ENCODE data around the gene PIK3AP1. TPM values are rescaled to one million over a fixed set of nuclear protein-coding genes. Genes with fewer than 3 reads are reported as not detected.
A peak's percentile ranks its signal among the peaks of the same experiment; 100 is the strongest.
"Not testable (repeated sequence)": the region's sequence is repeated elsewhere in the genome, so short reads cannot be mapped to it uniquely, and the experiment has no call there.

The PIK3AP1 gene
- total and polyA plus RNA-seq, 2 of the 4 experiments (the other 2 are of a cell fraction): under 0.01 to 0.14 TPM

GRCh38 chr10:96752375-96752774 is 32.1 kb upstream of the PIK3AP1 start:
- dilution Hi-C loops (cut with HindIII; ENCODE audit: low sequenced_read_pairs, unreplicated experiment): no loop called here
- H2AK5ac ChIP-seq (ENCODE audit: low read depth, low read length): no peak overlapping the region
- no peaks in the 10 kb centered on the region for H3K9me3 ChIP-seq (ENCODE audit: control insufficient read depth, insufficient read depth, low read length)
- no peak overlapping the region for H4K91ac ChIP-seq (ENCODE audit: insufficient read depth, low read depth, low read length)
- WGBS, 2 experiments (ENCODE audit: extremely low coverage in 2 of 2, insufficient read length in 1 of 2): no CpG with 5 or more reads among the region's 4 CpGs
- H2AK9ac ChIP-seq (replicated peaks; ENCODE audit: low read depth, low read length, poor library complexity): no peak overlapping the region
- in situ Hi-C loops (cut with MboI; ENCODE audit: low sequenced_read_pairs): no loop called here
- no peak overlapping the region for H3K27ac ChIP-seq (ENCODE audit: insufficient read depth, low read length)
- no peak overlapping the region for H4K8ac ChIP-seq (ENCODE audit: low read depth in 2 of 2, low read length in 2 of 2)
- H3K14ac ChIP-seq (replicated peaks; ENCODE audit: low read depth, low read length): no peak overlapping the region
- no peak overlapping the region for H3K23ac ChIP-seq (ENCODE audit: low read depth, low read length)
- H2BK120ac ChIP-seq (ENCODE audit: low read depth, low read length): no peak overlapping the region
- no peaks in the 10 kb centered on the region for H3K9me1 ChIP-seq (ENCODE audit: insufficient read depth, low read length)
- TF ChIP-seq NFE2L2 (IDR thresholded peaks at IDR 0.05; ENCODE audit: low read depth, low read length) (0 out of 2 replicates have a peak, but pooled peaks have one; percentile 29), USF2 (IDR thresholded peaks at IDR 0.05; ENCODE audit: low read depth, low read length) (no peak)
- CTCF ChIA-PET: interaction anchor here (1.0 kb wide), 1 partner anchor 112 kb away, joined by 3 read pairs; no protein-coding TSS in a partner anchor
- no peaks in the 10 kb centered on the region for H3K79me1 ChIP-seq (ENCODE audit: low read depth in 1 of 2, low read length in 2 of 2)
- no peaks in the 10 kb centered on the region for H4K20me1 ChIP-seq (ENCODE audit: insufficient read depth, low read length)
- no peak overlapping the region for H3K18ac ChIP-seq (ENCODE audit: low read depth, low read length)
- POLR2A ChIA-PET (ENCODE audit: unreplicated experiment): no interaction called here
- H2BK15ac ChIP-seq (ENCODE audit: low read depth, low read length): no peak overlapping the region
- H3K4me2 ChIP-seq (ENCODE audit: low read depth, low read length): no peak overlapping the region
- ATAC-seq (ENCODE audit: low read depth): no peak
- H2BK5ac ChIP-seq (ENCODE audit: low read depth, low read length, poor library complexity, severe bottlenecking): no peak overlapping the region
- H3K9ac ChIP-seq (ENCODE audit: low read depth, low read length): no peak overlapping the region
- no peak for DNase-seq
- no peak overlapping the region for H2AFZ ChIP-seq (replicated peaks; ENCODE audit: low read length, poor library complexity)
- BruUV-seq (replicated peaks): no TSS peak
- no peak overlapping the region for H3K56ac ChIP-seq (ENCODE audit: extremely low read depth, insufficient read depth, low read length)
- no peak overlapping the region for H3K4me3 ChIP-seq (ENCODE audit: insufficient read depth, low read depth, low read length)
- no peak overlapping the region for H2BK20ac ChIP-seq (ENCODE audit: low read depth, low read length)
- no peak overlapping the region for H3K4ac ChIP-seq (ENCODE audit: low read depth, low read length)
- H3K27me3 ChIP-seq (ENCODE audit: control insufficient read depth, insufficient read depth, low read length): peaks cover 13% of the 10 kb centered on the region
- intact Hi-C loops (cut with micrococcal nuclease): no loop called here
- no peak overlapping the region for H4K5ac ChIP-seq (ENCODE audit: low read depth, low read length)
- H3K36me3 ChIP-seq (ENCODE audit: control insufficient read depth, insufficient read depth, low read length): no peaks in the 10 kb centered on the region
- no peaks in the 10 kb centered on the region for H3K4me1 ChIP-seq (ENCODE audit: control insufficient read depth, insufficient read depth, low read length)

GRCh38 chr10:96750316-96750715 is 30.0 kb upstream of the PIK3AP1 start:
- ATAC-seq (ENCODE audit: low read depth); H2BK15ac ChIP-seq (ENCODE audit: low read depth, low read length); H3K79me1 ChIP-seq (ENCODE audit: low read depth in 1 of 2, low read length in 2 of 2); H3K23ac ChIP-seq (ENCODE audit: low read depth, low read length); H2AK9ac ChIP-seq (replicated peaks; ENCODE audit: low read depth, low read length, poor library complexity); intact Hi-C loops (cut with micrococcal nuclease); DNase-seq; H3K4me3 ChIP-seq (ENCODE audit: insufficient read depth, low read depth, low read length); H3K4ac ChIP-seq (ENCODE audit: low read depth, low read length); H3K4me2 ChIP-seq (ENCODE audit: low read depth, low read length); H3K4me1 ChIP-seq (ENCODE audit: control insufficient read depth, insufficient read depth, low read length); H3K27ac ChIP-seq (ENCODE audit: insufficient read depth, low read length); H3K27me3 ChIP-seq (ENCODE audit: control insufficient read depth, insufficient read depth, low read length); H2BK120ac ChIP-seq (ENCODE audit: low read depth, low read length); H2AK5ac ChIP-seq (ENCODE audit: low read depth, low read length); H4K91ac ChIP-seq (ENCODE audit: insufficient read depth, low read depth, low read length); H4K5ac ChIP-seq (ENCODE audit: low read depth, low read length); POLR2A ChIA-PET (ENCODE audit: unreplicated experiment); H3K9me3 ChIP-seq (ENCODE audit: control insufficient read depth, insufficient read depth, low read length); H3K9ac ChIP-seq (ENCODE audit: low read depth, low read length); H2BK20ac ChIP-seq (ENCODE audit: low read depth, low read length); H4K20me1 ChIP-seq (ENCODE audit: insufficient read depth, low read length); H3K56ac ChIP-seq (ENCODE audit: extremely low read depth, insufficient read depth, low read length); H2BK5ac ChIP-seq (ENCODE audit: low read depth, low read length, poor library complexity, severe bottlenecking); H3K18ac ChIP-seq (ENCODE audit: low read depth, low read length); in situ Hi-C loops (cut with MboI; ENCODE audit: low sequenced_read_pairs); H3K9me1 ChIP-seq (ENCODE audit: insufficient read depth, low read length); H2AFZ ChIP-seq (replicated peaks; ENCODE audit: low read length, poor library complexity); H3K36me3 ChIP-seq (ENCODE audit: control insufficient read depth, insufficient read depth, low read length); H3K14ac ChIP-seq (replicated peaks; ENCODE audit: low read depth, low read length); H4K8ac ChIP-seq (ENCODE audit: low read depth in 2 of 2, low read length in 2 of 2); dilution Hi-C loops (cut with HindIII; ENCODE audit: low sequenced_read_pairs, unreplicated experiment): not testable (repeated sequence)
- 100% methylated on average over 1 of the region's 24 CpGs; no CpG with 5 or more reads in 1 of the 2 experiments for WGBS, 2 experiments (ENCODE audit: extremely low coverage in 2 of 2, insufficient read length in 1 of 2)
- CTCF ChIA-PET: interaction anchor here (0.7 kb wide), 1 partner anchor 284 kb away, joined by 6 read pairs; no protein-coding TSS in a partner anchor
- BruUV-seq (replicated peaks): TSS peak; percentile 99
